GM18502 (cell line): ENCODE data around the gene PXN.
A peak's percentile ranks its signal among the peaks of the same experiment; 100 is the strongest.
"Not testable (repeated sequence)": the region's sequence is repeated elsewhere in the genome, so short reads cannot be mapped to it uniquely, and the experiment has no call there.

ENCODE experiments used
- ATAC-seq: cut with Tn5 transposase; IDR thresholded peaks from one replicate; pipeline ENCODE4 v1.9.1; 2021; ENCODE audit warnings: mild to moderate bottlenecking; ENCODE audit not compliant: unreplicated experiment, poor library complexity

Gene PXN

DNA sequence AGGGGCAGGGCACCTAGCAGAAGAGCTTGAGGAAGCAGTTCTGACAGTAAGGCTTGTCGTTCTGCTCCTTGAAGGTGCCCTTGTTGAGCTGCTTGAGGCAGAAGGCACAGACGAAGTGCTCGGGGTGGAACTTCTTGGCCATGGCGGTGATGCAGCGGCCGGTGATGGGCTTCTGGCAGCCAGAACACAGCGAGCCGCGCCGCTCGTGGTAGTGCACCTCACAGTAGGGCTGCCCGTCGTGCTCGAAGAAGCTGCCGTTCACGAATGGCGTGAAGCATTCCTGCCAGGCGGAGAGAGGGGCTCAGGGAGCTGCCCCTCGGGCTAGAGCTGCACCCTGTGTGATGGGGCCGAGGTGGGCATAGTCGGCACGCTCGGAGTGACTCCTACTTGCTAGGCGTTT, 53.2 kb downstream of the PXN start:
- ATAC-seq: no peak

DNA sequence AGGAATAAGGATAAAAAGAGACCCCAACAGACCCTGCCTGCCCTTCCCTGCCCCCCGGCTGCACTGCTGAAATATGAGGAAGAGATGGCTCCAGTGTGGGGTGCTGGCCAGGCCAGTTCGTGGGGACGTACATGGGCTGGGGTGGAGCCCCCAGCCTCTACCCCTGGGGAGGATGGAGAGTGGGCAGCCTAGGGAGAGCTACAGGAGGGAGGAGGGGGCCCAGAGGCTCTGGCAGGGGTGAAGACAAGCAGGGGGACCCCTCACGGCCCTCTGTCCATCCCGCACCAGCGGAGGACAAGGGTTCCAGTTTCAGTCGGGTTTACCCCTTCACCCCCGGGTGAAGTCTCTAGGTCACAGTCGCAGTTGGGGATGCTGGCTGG, 53.6 kb downstream of the PXN start:
- no peak for ATAC-seq

DNA sequence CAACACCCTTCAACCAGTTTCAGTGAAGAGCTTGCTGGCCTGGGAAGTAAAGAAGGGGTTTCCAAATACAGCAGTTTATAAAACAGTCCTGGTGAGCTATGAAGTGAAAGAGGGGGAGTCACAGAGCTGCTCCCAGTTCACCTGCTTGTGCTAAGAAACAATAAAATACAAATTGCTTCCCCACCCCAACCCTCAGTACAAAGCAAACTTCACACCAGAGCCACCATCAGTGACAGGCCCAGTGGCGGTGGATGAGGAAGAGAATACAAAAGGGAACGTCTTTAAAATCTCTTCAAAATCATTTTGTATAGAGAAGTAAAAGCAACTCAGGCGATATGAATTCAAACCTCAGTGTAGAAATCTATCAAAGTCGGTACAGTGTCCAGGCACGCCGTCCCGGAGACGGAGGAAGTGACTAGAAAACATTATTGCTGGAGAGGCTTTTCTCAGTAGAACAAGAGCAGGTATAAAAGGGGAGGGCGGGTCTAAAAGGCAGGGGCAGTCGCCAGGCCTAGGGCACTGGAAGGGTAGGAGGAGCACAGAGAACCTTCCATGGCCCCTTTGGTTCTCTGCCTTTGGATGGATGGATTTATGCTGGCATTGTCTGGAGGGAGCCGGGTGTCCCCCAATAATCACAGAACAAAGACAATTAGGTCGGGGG, 54.2 kb downstream of the PXN start:
- ATAC-seq: no peak

DNA sequence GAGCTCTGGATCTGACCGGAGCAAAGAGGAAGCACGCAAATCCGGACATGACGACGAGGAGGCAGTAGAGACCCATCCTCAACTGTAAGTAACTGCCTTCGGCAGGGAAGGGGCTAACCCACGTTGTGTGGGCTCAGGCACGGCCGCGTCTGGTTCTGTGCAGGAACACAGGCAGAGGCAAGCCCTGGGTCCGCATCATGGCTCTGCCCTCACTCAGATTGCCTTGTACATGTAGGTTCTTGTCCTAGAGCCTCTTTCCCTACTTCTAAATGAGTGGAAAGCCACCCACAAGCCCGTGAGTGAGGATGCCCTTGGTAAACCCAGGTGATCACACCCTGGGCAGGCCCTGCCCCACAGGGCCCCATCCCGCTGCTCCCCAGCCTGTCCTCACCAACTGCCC, 55.7 kb downstream of the PXN start:
- no peak for ATAC-seq

DNA sequence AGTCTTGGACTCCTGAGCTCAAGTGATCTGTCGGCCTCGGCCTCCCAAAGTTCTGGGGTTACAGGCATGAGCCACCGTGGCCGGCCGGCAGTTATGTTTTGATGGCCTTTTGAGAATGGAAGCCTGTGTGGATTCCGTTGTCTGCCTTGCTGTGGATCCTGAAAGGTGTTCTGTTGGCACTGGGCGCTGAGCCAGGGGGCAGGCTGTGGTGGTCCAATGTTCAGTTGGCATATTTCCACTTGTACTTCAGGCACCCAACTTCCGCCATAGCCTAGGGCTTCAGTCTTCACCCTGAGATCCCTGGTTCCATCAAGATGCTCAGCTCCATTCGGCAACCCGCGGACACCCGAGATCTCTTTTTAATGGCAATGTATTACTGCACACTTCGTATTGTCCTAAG, 58.3 kb downstream of the PXN start:
- ATAC-seq: no peak

DNA sequence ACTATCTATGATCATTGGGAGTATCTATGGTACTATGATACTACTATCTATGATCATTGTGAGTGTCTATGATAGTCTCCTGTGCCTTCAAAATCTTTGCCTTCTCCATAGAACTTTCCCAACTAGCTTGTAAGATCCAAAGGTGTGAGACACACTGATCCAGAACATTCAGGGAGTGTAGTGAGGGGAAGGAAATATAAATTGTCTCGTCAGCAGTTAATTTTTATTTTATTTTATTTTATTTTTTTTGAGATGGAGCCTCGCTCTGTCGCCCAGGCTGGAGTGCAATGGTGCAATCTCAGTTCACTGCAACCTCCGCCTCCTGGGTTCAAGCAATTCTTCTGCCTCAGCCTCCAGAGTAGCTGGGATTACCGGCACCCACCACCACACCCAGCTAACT, 58.7 kb downstream of the PXN start:
- not testable (repeated sequence) for ATAC-seq

DNA sequence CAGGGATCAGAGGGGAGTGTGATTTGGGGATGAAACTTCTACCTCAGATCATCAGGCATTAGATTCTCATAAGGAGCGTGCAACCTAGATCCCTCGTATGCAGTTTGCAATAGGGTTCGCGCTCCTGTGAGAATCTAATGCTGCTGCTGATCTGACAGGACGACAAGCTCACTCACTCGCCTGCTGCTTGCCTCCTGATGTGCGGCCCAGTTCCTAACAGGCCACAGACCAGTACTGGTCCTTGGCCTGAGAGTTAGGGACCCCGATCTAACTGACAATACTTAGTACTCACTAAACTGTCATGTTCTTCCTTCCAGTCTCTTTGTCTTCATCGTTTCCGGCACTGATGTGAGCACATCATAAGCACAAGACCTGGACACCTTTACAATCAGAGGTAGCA, 59.3 kb downstream of the PXN start:
- ATAC-seq: no peak

DNA sequence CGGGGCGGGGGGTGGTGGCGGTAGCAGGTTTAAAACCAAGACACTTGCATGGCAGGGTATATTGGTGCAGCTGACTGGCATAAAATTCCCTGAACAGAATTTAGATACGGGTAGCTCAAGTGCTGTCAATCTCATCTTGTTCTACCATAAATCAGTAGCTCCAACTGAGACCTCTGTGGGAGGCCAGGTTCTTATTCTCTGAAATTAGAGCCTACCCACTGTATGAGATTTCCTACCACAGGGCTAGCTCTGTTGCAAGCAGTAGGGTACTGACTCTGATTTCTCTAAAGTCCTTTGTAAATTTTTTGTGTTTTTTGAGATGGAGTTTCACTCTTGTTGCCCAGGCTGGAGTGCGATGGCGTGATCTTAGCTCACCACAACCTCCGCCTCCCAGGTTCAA, 61.4 kb downstream of the PXN start:
- ATAC-seq: no peak

DNA sequence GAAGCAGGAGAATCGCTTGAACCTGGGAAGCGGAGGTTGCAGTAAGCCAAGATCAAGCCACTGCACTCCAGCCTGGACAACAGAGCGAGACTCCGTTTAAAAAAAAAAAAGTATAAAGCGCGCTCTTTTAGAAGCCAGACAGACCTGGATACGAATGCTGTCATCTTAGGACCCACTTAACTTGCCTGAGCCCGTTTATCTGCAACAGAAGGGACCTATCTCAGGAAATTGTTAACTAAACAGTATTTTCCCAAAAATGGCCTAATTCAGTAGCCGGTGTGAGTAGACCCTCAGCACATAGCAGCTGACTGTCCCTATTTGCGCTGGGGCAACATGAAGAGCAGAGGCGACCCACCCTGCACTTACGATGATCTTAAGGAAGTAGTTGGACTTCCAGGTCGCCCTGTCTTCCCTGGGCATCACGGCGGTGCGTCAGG, 65.1 kb downstream of the PXN start:
- ATAC-seq: no peak

DNA sequence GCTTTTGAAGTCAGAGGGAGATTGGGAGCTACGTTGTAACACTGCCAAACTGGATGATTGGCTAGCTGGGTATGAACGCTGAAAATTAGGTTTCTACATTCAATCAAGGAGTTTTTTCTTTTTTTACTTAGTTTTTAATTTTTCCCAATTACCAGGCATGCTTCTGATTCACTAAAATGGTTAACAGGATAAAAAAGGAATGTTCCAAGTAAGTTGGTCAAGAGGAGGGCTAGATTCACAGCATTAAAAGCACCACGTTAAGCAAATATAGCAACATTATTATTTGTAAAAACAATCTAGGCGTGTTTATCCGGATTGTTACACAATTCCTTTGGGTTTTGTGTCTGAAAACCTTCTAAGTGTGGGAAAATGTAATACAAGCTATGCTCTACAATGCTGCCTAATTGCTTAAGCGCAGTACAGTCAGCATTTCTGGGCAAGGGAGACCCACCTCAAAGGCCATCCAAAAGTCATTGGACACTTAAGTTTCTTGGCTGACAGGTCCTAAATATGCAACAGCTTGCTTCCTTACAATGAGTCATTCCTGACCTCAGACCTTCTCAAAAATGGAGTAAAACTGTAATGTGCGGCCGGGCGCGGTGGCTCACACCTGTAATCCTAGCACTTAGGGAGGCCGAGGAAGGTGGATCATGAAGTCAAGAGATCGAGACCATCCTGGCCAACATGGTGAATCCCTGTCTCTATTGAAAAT, 65.8 kb downstream of the PXN start:
- ATAC-seq: no peak

DNA sequence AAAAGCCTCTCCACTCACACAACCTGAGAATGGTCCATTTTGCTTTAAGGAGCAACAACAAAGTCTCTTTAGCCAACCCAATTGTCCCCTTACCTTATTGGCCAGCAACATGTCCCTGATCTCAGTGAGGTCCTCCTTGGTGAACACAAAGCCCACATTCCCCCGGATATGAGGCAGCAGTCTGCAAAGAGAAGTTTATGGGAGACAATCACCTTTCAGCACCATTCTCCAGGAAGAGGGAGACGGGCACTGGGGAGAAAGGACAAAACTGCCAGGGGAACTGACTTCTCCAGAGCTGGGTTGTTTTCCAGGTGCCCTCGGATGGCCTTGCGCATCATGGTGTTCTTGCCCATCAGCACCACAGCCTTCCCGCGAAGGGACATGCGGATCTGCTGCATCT, 66.5 kb downstream of the PXN start:
- ATAC-seq: no peak

DNA sequence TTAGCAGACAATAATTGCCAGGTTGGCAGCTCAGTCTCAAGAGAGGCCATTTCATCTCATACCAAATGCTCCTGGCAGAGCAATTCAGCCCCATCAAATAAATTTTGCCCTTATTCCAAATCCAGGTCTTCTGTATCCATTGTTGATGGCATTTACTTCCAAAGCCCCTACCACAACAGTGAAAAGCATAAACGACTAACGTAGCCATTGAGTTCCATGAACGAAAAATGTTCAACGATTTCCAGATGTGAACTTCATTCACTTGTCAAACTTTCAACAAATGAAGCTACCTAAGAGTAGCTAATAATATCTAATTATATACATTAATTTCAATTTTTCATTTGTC, 68.0 kb downstream of the PXN start:
- ATAC-seq: no peak

DNA sequence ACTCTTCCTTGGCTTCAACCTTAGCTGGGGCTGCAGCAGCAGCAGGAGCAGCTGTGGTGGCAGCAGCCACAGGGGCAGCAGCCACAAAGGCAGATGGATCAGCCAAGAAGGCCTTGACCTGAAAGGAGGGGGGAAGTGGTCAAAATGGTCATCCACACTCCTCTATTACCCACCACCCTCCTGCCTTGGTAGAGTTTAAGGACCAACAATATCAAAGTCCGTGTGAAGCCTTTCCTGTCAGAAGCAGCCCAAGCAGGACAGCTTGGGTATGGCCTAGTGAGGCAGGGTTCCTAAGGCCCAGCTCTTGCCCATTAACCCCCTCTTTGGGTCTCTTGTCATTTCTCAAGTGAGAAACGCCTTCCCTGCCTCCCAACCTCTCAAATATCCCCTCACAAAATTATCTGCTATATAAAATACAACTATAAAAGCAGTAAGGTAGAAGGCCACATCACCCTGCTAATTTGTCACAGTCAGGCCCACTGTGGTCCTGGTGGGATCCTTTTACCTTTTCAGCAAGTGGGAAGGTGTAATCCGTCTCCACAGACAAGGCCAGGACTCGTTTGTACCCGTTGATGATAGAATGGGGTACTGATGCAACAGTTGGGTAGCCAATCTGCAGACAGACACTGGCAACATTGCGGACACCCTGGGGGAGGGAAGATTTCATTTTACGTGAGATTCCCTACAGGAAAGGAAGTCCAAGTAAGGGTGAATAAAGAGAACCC, 68.6 kb downstream of the PXN start:
- not testable (repeated sequence) for ATAC-seq

DNA sequence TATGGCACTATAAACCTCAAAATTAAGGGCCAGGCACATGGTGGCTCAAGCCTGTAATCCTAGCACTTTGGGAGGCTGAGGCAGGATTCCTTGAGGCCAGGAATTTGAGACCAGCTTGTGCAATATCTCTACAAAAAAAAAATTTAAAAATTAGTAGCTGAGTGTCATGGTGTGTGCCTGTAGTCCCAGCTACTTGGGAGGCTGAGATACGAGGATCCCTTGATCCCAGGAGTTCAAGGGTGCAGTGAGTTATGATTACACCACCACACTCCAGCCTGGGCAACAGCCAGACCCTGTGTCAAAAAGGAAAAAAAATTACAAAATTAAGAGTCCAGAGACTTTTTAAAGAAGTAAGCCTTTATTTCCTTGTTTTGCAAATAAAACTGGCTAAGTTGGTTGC, 69.2 kb downstream of the PXN start:
- no peak for ATAC-seq

DNA sequence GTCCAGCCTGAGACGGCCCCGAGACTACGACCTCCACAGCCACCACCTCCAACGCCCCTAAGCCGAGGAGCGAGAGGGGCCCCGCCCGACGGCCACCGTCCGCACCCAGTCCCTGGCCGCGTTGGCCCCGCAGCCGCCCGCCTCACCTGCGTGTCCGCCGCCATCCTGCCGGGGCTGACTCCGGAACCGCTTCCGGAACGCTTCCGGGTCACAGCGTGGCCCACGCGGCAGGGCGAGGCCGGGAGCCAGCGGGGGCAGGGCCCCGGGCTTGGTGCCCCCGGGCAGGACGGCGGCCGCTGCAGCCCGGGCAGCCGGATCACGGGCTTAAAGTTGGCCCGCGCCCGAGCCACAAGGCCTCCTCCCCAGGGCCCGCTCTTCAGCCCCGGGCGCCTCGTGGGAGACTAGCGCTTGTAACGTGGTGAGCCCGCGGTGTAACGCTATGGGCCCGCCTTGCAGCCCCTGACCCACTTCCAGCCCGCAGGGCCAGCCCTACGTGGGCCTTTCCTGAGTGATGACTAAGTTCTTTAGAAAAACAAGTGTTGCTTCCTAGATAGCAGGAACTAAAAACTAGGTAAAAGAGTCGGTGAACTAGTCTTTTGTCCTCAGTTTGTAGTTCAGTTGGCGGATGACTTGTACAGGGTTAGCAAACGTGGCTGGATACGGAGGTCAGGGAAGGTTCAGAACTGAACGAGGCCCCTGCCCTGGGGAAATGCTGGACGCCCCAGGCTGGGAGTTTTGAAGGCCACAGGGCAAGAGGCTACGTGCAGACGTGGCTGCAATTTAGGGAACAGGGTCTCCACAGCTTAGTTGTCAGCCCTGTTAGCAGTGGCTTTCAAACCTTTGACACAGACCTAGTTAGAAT, 70.8 kb downstream of the PXN start, which contains the start of gene GCN1:
GCN1 (minus strand) TSS at position 182 of the 862 bp plus-strand sequence; CDS start at position 164, 18 bp downstream.
- peak; percentile 78 for ATAC-seq

DNA sequence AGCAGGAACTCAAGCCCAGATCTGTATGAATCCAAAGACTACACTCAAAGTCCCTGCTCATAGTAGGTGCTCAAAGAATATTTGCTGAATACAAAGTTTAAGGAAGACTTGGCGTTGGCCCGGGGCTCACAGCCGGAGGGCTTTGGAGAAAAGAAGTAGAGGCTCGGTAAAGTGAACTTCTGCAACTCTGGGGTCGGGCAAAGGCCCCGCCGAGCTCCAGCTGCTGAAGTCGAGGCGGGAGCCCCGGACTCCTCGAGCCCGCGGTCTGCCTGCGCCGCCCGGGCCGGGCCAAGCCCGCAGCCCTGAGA, 71.3 kb downstream of the PXN start:
- peak; percentile 35 for ATAC-seq

DNA sequence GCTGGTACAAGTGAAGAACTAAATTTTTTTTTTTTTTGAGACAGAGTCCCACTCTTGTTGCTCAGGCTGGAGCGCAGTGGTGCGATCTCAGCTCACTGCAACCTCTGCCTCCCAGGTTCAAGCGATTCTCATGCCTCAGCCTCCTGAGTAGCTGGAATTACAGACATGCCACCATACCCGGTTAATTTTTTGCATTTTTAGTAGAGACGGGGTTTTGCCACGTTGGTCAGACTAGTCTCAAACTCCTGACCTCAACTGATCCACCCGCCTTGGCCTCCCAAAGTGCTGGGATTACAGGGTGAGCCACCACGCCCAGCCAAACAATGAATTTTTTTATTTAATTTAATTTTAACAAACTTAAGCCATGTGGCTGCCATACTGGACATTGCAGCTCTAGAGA, 72.2 kb downstream of the PXN start:
- not testable (repeated sequence) for ATAC-seq

DNA sequence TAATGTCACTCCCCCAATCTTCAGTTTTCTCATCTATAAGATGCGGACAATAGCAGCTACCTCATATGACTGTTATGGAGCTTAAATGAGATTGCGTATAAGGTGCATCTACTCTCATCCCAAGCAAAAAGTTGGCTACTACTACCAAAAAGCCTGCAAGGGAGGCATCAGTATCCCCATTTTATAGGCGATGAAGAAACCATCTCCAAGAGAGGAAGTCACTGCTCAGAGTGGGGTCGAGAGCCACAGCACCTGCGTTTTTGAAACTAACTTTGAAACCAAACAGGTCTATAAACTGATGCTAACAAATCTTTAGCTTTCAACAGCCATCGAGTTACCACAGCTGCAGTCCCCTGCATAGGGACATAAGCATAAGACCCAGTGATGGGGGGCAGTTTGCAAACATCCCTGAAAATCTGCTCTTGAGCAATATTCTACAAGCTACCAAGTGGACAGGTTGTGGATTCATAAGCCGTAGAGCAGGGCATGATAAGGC, 74.5 kb downstream of the PXN start:
- ATAC-seq: no peak

DNA sequence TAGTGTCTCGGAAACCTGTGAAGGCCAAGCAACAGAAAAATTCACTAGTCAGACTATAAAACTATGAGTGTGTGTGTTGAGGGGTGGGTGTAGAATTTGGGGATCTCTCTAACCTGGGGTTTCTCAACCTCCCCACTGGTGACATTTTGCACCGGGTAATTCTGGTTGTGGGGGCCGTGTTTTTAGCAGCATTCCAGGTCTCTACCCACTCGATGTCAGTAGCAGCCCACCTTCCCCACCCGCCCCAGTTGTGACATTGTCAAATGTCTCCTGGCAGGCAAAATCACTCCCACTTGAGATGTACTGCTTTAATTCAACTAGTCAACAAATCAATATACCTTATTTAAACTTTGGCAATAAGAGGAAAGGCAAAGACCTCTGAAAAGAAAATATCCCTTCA, 75.1 kb downstream of the PXN start:
- ATAC-seq: no peak

DNA sequence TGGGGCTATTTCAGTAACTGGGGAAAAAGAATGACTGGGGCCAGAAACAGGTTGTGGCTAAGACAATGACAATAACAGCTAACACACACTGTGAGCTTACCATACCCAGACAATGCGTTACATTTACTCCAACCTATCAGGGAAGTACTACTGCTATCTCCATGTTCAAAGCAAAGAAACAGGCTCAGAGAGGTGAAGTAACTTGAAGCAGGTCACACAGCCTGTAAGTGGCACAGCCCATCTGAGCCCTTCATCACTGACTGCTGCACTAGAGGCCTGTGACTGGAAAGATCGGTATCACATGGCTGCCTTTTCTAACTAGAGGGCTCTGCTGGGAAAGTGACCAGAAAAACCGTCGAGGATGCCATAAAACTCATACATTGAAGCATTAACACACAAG, 78.9 kb downstream of the PXN start:
- no peak for ATAC-seq

DNA sequence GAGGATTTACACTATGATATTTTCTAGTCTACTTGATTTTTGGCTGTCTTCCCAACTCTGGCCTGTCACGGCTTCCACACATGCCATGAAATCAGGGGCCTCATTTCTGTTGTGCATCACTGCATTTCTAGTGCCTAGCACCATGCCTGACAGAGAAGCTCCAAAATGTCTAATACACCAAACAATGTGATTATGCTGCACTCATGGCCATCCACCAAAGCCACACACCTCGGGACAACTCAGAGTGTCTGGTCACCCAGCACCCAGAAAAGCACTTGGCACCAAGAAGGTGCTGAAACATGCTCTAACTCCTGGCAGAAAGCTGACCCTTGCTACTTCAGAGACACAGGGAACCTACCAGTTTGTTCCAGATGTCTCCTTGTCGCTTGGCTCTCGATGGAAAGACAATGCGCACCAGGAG, 82.3 kb downstream of the PXN start:
- ATAC-seq: no peak
